Measurements from ENCODE around the gene FBXL20.

The FBXL20 gene

DNA sequence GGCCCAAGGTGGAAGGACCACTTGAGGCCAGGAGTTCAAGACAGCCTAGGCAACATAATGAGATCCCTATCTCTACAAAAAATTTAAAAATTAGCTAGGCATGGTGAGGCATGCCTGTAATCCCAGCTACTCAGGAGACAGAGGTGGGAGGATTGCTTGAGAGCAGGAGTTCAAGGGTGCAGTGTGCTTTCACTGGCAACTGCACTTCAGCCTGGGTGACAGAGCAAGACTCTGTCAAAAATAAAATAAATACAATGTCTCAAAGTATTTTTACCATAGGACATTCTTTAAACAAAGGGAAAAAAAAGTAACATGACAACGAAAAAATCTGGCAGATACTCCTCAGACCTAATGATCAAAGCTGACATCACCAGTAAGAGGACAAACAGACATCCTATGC lies 72.6 kb downstream of the FBXL20 start:
- H3K36me3 ChIP-seq = 0 out of 2 replicates have a peak, but pooled peaks cover 5% of the 10 kb centered on the region
- no peak overlapping the region for H3K27ac ChIP-seq
- no peak for DNase-seq
- H3K27me3 ChIP-seq (ENCODE audit: insufficient read depth, low read depth, severe bottlenecking) = no peaks in the 10 kb centered on the region
- H3K4me3 ChIP-seq (ENCODE audit: low read depth, low read length) = no peak overlapping the region
- TF ChIP-seq, protein P1, sequence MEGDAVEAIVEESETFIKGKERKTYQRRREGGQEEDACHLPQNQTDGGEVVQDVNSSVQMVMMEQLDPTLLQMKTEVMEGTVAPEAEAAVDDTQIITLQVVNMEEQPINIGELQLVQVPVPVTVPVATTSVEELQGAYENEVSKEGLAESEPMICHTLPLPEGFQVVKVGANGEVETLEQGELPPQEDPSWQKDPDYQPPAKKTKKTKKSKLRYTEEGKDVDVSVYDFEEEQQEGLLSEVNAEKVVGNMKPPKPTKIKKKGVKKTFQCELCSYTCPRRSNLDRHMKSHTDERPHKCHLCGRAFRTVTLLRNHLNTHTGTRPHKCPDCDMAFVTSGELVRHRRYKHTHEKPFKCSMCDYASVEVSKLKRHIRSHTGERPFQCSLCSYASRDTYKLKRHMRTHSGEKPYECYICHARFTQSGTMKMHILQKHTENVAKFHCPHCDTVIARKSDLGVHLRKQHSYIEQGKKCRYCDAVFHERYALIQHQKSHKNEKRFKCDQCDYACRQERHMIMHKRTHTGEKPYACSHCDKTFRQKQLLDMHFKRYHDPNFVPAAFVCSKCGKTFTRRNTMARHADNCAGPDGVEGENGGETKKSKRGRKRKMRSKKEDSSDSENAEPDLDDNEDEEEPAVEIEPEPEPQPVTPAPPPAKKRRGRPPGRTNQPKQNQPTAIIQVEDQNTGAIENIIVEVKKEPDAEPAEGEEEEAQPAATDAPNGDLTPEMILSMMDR (IDR thresholded peaks at IDR 0.05; ENCODE audit: low read depth, low read length) = no peak
- H3K9me3 ChIP-seq (ENCODE audit: severe bottlenecking) = no peaks in the 10 kb centered on the region

DNA sequence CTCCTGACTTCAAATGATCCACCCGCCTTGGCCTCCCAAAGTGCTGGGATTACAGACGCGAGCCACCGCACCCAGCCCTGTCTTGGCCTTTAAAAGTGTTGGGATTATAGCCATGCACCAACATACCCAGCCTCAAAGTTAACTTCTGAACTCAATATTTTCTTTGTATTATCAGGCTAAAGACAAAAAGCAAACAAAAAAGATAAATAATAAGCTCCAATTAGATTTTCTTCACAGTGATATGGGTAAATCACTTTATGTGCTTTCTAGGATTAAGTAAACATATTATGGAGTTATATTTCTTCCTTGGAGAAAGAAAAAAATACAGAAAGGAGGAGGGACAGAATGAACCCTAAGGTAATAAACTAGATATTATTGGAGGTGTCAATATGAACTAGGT lies 74.3 kb downstream of the FBXL20 start:
- 0 out of 2 replicates have a peak, but pooled peaks cover 5% of the 10 kb centered on the region for H3K36me3 ChIP-seq
- H3K9me3 ChIP-seq (ENCODE audit: severe bottlenecking) = no peaks in the 10 kb centered on the region
- no peak overlapping the region for H3K4me3 ChIP-seq (ENCODE audit: low read depth, low read length)
- no peak for DNase-seq
- TF ChIP-seq, protein P1 (IDR thresholded peaks at IDR 0.05; ENCODE audit: low read depth, low read length) = no peak
- no peaks in the 10 kb centered on the region for H3K27me3 ChIP-seq (ENCODE audit: insufficient read depth, low read depth, severe bottlenecking)
- H3K27ac ChIP-seq = no peak overlapping the region

DNA sequence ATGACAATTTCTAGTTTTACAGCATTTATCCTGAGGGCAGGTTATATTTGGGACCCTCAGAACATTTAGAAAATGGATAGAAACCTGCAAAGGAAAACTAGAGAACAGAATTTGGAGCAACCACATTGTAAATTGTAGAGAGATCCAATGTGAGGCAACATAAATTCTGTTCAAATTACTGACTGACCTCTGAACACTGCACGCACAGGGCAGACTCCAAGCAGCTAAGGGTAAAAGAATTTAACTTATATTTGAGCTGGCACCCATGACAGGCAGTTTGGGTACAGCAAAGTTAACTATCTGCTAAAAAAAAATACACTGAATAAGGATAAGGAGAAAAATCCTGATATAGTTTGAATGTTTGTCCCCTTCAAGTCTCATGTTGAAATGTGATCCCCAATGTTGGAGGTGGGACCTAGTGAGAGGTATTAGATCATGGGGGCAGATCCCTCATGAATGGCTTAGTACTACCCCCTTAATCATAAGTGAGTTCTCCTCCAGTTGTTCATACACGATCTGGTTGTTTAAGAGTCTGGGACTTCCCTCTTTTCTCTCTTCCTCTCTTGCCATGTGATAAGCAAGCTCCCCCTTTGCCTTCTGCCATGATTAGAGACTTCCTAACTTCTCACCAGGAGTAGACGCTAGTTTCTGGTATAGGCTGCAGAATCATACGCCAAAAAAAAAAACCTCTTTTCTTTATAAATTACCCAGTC lies 75.7 kb downstream of the FBXL20 start:
- TF ChIP-seq, protein P1 (IDR thresholded peaks at IDR 0.05; ENCODE audit: low read depth, low read length) = no peak
- H3K9me3 ChIP-seq (ENCODE audit: severe bottlenecking) = no peaks in the 10 kb centered on the region
- H3K36me3 ChIP-seq = 0 out of 2 replicates have a peak, but pooled peaks cover 5% of the 10 kb centered on the region
- H3K27me3 ChIP-seq (ENCODE audit: insufficient read depth, low read depth, severe bottlenecking) = no peaks in the 10 kb centered on the region
- H3K4me3 ChIP-seq (ENCODE audit: low read depth, low read length) = no peak overlapping the region
- no peak overlapping the region for H3K27ac ChIP-seq
- DNase-seq = no peak

DNA sequence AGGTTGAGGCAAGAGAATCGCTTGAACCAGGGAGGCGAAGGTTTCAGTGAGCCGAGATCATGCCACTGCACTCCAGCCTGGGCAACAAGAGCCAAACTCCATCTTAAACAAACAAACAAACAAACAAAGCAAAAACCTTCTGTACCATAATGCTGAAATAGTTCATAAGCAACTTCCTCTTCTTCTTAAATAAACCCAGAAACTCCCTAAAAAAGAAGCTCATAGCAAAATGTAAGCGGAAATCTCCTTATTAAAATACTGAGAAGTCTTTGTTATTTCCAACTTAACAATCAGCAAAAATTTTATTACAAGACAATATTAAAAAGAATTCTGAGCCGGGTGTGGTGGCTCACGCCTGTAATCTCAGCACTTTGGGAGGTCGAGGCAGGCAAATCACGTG lies 82.8 kb downstream of the FBXL20 start:
- no peak overlapping the region for H3K4me3 ChIP-seq (ENCODE audit: low read depth, low read length)
- TF ChIP-seq, protein P1 (IDR thresholded peaks at IDR 0.05; ENCODE audit: low read depth, low read length) = no peak
- no peaks in the 10 kb centered on the region for H3K36me3 ChIP-seq
- H3K9me3 ChIP-seq (ENCODE audit: severe bottlenecking) = no peaks in the 10 kb centered on the region
- no peak overlapping the region for H3K27ac ChIP-seq
- DNase-seq = no peak
- no peaks in the 10 kb centered on the region for H3K27me3 ChIP-seq (ENCODE audit: insufficient read depth, low read depth, severe bottlenecking)

DNA sequence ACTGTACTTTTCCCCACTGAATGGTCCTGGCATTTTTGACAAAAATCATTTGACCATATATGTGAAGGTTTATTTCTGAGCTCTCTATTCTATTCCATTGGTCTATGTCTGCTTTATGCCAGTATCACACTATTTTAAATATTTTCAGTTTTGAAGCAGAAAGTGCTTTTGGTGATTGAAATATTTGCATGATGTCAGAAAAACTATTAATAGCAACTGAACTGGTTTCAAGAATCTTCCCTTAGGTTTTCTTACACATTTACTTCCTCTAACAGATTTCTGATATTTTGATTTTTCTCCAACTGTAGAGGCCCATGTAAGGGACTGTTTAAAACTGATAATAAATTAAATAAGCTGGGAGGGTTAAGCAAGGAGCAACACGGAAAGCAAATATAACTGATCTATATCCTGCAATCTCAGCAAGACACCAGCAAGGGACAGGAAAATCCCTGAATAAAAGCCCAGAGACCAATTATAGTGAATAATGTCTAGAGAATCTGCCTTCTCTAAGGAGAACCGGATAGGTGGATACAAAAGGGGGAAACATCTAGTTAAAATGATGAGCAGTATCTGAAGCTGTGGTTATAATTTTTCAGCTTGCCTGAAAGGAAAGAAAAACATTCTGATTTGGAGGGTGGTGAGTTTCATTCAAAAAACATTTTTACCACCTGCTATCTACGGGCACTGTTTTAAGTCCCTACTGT lies 94.8 kb downstream of the FBXL20 start:
- Histone ChIP-seq H3K9me3 (ENCODE audit: severe bottlenecking) (no peaks in the 10 kb centered on the region), H3K4me3 (ENCODE audit: low read depth, low read length) (no peak overlapping the region), H3K27ac (no peak overlapping the region), H3K36me3 (peaks cover 9% of the 10 kb centered on the region), H3K27me3 (ENCODE audit: insufficient read depth, low read depth, severe bottlenecking) (no peaks in the 10 kb centered on the region)
- TF ChIP-seq, protein P1 (IDR thresholded peaks at IDR 0.05; ENCODE audit: low read depth, low read length) = no peak
- no peak for DNase-seq

Data from WERI-Rb-1 (cell line).